H1 (cell line): ENCODE data around the gene PI16. TPM values are rescaled to one million over a fixed set of nuclear protein-coding genes. Genes with fewer than 3 reads are reported as not detected.

ENCODE experiments used
- BACH1 ChIP-seq: IDR thresholded peaks from 2 replicates; pipeline ENCODE4 v1.6.1; 2012; ENCODE audit warnings: low read length, improper control_type of control experiment
- HDAC6 ChIP-seq: IDR thresholded peaks from one replicate; pipeline ENCODE4 v1.7.1; 2012; ENCODE audit warnings: low read depth, mild to moderate bottlenecking, inconsistent platforms, low read length, moderate library complexity
- SAP30 ChIP-seq: fragments of 300-600 bp; sonication (generic); IDR thresholded peaks from 2 replicates; pipeline ENCODE4 v1.7.1; 2012; ENCODE audit warnings: low read length, moderate library complexity, mild to moderate bottlenecking, inconsistent platforms; ENCODE audit not compliant: insufficient read depth, insufficient replicate concordance
- SP1 ChIP-seq: IDR thresholded peaks from 2 replicates; pipeline ENCODE4 v1.6.1; 2011; ENCODE audit warnings: low read depth, low read length
- polyA plus RNA-seq, 7 experiments: library from polyadenylated mRNA; depleted of rRNA in 3 of 7; stranded (reverse) in 5 of 7; unstranded in 2 of 7; fragments of >200 nt in 5 of 7; fragments of 200-250 nt in 2 of 7; gene quantifications; 1 replicate in 5 of 7; 2 replicates in 1 of 7; 4 replicates in 1 of 7; pipeline versions ENCODE4 v1.2.1 to v1.2.3, GENCODE V29; 2011 to 2013; ENCODE audit warnings: missing spikeins in 2 of 7, mixed read lengths in 2 of 7
- total RNA-seq: library from RNA; stranded (reverse); fragmentation: NEBNext Ultra II Directional; extraction: Animal tissue kit (Norgen Biotek cat#: 25700); gene quantifications from 2 replicates; pipeline ENCODE4 v1.2.1, GENCODE V29; 2021
- TF ChIP-seq, protein P1 (sequence below): fragments of 300-600 bp; sonication (generic); IDR thresholded peaks from 2 replicates; pipeline ENCODE4 v1.7.1; 2012; ENCODE audit warnings: low read length, moderate library complexity, mild to moderate bottlenecking, inconsistent platforms; ENCODE audit not compliant: insufficient replicate concordance
- TF ChIP-seq, protein P2 (sequence below): IDR thresholded peaks from 2 replicates; pipeline ENCODE4 v1.6.1; 2012; ENCODE audit warnings: inconsistent platforms

Gene PI16
- total and polyA plus RNA-seq, 2 of the 8 experiments (the other 6 are each of a cell fraction or from before 2014, with no cell fraction given) = 0.05 TPM; not detected in 1

DNA sequence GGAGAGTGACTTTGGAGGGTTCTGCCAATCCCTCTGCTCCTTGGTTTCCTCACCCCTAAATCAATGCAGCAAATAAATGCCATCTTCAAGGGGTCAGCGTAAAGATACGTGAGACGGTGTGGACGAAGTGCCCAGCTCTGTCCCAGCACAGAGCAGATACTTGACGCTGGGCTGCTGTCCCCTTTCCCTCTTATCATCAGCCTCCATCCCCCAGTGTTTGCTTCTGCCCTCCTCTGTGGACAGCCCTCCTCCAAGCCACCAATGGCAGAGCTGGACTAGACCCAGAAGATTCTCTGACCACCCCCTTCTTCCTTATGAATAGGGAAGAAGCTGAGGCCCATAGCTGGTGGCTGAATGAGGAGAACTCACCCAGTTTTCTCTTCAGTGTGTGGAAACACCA lies 17.7 kb upstream of the PI16 start (continued):
- TF ChIP-seq, protein P1, sequence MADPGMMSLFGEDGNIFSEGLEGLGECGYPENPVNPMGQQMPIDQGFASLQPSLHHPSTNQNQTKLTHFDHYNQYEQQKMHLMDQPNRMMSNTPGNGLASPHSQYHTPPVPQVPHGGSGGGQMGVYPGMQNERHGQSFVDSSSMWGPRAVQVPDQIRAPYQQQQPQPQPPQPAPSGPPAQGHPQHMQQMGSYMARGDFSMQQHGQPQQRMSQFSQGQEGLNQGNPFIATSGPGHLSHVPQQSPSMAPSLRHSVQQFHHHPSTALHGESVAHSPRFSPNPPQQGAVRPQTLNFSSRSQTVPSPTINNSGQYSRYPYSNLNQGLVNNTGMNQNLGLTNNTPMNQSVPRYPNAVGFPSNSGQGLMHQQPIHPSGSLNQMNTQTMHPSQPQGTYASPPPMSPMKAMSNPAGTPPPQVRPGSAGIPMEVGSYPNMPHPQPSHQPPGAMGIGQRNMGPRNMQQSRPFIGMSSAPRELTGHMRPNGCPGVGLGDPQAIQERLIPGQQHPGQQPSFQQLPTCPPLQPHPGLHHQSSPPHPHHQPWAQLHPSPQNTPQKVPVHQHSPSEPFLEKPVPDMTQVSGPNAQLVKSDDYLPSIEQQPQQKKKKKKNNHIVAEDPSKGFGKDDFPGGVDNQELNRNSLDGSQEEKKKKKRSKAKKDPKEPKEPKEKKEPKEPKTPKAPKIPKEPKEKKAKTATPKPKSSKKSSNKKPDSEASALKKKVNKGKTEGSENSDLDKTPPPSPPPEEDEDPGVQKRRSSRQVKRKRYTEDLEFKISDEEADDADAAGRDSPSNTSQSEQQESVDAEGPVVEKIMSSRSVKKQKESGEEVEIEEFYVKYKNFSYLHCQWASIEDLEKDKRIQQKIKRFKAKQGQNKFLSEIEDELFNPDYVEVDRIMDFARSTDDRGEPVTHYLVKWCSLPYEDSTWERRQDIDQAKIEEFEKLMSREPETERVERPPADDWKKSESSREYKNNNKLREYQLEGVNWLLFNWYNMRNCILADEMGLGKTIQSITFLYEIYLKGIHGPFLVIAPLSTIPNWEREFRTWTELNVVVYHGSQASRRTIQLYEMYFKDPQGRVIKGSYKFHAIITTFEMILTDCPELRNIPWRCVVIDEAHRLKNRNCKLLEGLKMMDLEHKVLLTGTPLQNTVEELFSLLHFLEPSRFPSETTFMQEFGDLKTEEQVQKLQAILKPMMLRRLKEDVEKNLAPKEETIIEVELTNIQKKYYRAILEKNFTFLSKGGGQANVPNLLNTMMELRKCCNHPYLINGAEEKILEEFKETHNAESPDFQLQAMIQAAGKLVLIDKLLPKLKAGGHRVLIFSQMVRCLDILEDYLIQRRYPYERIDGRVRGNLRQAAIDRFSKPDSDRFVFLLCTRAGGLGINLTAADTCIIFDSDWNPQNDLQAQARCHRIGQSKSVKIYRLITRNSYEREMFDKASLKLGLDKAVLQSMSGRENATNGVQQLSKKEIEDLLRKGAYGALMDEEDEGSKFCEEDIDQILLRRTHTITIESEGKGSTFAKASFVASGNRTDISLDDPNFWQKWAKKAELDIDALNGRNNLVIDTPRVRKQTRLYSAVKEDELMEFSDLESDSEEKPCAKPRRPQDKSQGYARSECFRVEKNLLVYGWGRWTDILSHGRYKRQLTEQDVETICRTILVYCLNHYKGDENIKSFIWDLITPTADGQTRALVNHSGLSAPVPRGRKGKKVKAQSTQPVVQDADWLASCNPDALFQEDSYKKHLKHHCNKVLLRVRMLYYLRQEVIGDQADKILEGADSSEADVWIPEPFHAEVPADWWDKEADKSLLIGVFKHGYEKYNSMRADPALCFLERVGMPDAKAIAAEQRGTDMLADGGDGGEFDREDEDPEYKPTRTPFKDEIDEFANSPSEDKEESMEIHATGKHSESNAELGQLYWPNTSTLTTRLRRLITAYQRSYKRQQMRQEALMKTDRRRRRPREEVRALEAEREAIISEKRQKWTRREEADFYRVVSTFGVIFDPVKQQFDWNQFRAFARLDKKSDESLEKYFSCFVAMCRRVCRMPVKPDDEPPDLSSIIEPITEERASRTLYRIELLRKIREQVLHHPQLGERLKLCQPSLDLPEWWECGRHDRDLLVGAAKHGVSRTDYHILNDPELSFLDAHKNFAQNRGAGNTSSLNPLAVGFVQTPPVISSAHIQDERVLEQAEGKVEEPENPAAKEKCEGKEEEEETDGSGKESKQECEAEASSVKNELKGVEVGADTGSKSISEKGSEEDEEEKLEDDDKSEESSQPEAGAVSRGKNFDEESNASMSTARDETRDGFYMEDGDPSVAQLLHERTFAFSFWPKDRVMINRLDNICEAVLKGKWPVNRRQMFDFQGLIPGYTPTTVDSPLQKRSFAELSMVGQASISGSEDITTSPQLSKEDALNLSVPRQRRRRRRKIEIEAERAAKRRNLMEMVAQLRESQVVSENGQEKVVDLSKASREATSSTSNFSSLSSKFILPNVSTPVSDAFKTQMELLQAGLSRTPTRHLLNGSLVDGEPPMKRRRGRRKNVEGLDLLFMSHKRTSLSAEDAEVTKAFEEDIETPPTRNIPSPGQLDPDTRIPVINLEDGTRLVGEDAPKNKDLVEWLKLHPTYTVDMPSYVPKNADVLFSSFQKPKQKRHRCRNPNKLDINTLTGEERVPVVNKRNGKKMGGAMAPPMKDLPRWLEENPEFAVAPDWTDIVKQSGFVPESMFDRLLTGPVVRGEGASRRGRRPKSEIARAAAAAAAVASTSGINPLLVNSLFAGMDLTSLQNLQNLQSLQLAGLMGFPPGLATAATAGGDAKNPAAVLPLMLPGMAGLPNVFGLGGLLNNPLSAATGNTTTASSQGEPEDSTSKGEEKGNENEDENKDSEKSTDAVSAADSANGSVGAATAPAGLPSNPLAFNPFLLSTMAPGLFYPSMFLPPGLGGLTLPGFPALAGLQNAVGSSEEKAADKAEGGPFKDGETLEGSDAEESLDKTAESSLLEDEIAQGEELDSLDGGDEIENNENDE = no peak
- TF ChIP-seq SAP30 (no peak), BACH1 (no peak), HDAC6 (no peak), SP1 (no peak)
- TF ChIP-seq, protein P2, sequence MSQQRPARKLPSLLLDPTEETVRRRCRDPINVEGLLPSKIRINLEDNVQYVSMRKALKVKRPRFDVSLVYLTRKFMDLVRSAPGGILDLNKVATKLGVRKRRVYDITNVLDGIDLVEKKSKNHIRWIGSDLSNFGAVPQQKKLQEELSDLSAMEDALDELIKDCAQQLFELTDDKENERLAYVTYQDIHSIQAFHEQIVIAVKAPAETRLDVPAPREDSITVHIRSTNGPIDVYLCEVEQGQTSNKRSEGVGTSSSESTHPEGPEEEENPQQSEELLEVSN = no peak
